Effector CD4-positive, alpha-beta T cell (primary cell): ENCODE data around the gene MAP4K4.

Experiments used
- DNase-seq: peaks from one replicate; pipeline ENCODE4 v3.0.0-alpha.2; 2020
- total RNA-seq: gene quantifications from one replicate; lab custom pipeline; 2026; lab: John Stamatoyannopoulos, UW

Gene MAP4K4
- 215 reads per million, percentile 93 among the genes with 10 or more reads in this experiment for total RNA-seq

- peak; percentile 69 for DNase-seq
Measured at GRCh38 chr2:101697124-101698013, at the start of gene MAP4K4. Gene MAP4K4 (plus strand): TSS chr2:101697707. CDS start chr2:101698081, 374 bp downstream.

DNA sequence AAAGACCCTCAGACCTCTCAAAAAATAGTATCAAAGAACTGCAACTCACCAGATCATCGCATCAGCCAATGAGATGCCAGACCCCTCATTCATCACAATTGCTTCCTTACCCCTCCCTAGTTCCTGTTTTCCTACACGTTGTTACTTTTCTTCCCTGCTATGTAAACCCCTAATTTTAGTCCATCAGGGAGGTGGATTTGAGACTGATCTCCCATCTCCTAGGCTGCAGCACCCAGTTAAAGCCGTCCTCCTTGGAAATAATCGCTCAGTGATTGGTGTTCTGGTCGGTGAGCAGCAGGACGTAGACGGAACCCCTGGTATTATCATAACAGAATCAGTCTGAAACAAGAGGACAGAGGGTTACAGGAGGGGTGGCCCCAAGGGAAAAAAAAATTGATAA, 44.0 kb upstream of the MAP4K4 start:
- DNase-seq: no peak

DNA sequence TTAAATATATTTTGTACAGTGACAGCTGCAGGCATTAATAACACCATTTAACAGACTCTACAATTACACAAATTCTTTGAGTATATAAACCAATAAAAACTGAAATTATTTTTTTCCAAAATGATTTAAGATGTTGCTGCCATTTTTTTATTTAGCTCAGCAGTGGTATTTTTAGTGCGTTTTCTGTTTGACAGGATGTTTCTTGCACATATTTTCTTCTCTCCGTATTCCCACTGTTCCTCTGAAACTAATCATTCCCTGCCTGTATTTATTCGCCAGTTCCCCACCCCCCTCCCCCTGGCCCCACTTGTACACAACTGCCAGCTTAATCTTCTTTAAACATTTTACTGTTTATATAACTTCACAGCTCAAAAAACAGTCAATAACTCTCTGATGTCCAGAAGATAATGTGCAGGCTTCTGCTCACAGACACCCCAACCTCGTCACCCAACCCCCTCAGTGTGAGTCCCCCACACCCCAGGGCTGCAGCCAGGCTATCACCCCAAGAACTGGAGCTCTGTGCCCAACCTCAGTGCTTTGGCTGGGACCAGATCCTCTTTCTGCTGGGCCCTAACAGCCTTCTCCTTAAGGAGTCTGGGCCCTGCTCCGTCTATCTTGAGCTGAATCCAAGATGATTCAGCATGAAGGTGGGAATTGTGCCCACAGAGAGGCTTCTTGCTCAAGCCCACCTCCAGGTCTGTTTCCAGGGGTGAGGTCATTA, 41.6 kb upstream of the MAP4K4 start:
- no peak for DNase-seq

DNA sequence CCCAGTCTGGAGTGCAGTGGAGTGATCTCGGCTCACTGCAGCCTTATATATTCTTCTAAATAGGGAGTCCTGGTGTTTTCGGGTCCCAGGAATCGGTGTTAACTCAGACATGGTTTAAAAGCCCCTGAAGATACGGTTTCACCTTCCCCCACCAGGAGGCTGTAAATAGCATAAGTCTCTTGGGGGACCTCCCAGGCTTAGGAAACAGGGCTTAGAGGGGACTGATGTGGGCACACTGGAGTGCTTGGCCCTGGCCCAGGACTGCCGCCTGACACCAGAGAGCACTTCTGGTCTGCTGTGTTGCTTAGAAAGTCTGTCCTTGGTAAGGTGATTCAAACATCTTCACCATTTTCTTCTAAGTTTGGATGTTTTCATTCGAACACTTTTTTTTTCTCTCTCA, 39.7 kb upstream of the MAP4K4 start:
- no peak for DNase-seq

- DNase-seq: no peak
Measured at GRCh38 chr2:101658387-101658786, 39.1 kb upstream of the MAP4K4 start.

GRCh38 chr2:101665312-101665711, 32.2 kb upstream of the MAP4K4 start:
- no peak for DNase-seq

DNA sequence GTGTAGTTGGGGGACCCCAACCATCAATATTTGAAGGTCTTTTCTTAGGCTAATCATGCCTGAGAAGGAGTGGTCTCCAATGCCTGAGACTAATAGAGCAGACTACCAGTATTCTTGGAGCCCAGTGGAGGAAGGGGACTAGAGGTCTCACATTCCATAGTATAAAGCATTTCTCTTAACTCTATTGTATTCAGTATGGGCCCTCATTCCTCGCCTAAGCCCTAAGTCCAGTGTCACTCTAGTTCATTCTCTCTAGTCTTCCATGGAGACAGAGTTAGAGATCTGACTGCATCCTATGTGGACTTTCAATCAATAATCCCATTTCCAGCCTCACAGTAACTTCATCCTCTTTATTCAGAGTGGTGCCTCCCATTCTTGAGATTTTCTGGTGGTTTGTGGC, 29.7 kb upstream of the MAP4K4 start:
- no peak for DNase-seq

DNA sequence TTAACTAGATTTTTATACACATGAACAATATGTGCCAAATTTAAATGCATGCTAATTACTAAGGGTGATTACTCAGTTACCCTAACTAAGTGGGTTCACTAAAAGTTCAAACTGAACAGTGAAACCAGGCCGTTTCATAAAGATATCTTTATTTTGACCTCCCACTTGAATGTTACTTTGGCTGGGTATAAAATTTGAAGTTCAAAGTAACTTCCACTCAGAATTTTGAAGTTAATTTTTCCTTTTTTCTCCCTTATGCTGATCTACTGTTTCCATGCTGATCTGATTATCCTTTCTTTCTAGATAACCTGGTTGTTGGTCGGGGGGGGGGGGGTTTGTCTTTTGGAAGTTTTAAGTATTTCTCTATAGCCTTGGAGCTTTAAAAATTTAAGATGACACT, 25.5 kb upstream of the MAP4K4 start:
- no peak for DNase-seq

GRCh38 chr2:101673920-101674319, 23.6 kb upstream of the MAP4K4 start:
- no peak for DNase-seq

GRCh38 chr2:101675512-101675911, 22.0 kb upstream of the MAP4K4 start:
- no peak for DNase-seq

DNA sequence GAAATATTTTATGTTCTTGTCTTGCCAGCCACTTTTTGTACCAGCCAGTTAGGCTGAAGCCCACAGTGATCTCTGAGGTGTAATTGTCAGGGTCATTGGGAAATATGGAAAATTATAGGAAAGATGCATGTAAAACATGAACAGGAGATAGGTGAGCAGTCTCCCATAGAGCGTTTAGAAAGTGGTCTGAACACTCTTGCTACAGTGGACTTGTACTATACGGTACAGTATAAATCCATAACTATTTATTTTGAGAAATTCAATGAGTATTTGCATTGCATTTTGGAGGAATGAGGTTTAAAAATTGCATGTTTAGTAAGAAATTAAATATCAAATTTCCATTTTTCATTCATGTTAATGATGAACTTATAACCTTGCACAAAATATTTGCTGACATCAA, 20.8 kb upstream of the MAP4K4 start:
- no peak for DNase-seq

DNA sequence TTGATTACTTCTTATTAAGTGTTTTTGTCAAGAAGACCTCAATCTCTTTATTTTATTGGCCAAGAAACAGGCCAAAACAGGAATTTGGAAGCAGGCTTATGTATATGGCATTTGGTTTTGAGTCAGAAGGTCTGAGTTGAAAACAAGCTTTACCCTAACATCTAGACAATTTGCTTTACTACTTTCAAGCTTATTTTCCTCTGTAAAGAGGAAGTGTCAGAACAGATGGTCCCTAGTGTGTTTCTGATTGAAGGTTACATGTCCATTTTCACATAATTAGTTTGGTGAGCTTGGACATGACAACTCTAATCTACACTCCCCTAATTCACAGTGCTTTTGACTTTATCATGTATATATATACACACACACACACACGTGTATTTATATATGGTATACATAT, 19.8 kb upstream of the MAP4K4 start:
- no peak for DNase-seq

DNA sequence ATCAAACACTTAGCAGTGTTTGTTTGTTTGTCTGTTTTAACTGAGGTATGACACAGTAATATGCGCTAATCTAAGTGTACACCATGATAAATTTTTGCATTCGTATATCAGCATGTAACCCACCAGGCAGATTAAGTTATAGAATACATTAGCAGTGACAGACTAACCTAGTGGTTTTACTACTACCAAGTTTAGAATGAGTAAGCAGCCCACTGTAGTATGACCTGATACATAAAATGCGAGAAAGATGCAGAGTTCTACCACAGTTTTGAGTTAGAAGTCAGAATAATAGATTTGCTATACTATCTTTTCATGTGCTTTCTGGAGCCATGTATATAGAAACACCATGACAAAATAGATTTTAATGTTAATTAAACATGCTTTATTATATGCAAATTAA, 19.1 kb upstream of the MAP4K4 start:
- no peak for DNase-seq

GRCh38 chr2:101679037-101679726, 18.3 kb upstream of the MAP4K4 start:
- DNase-seq: no peak

- DNase-seq: no peak
Measured at GRCh38 chr2:101679801-101680487, 17.6 kb upstream of the MAP4K4 start.

- no peak for DNase-seq
Measured at GRCh38 chr2:101682311-101682710, 15.2 kb upstream of the MAP4K4 start.

DNA sequence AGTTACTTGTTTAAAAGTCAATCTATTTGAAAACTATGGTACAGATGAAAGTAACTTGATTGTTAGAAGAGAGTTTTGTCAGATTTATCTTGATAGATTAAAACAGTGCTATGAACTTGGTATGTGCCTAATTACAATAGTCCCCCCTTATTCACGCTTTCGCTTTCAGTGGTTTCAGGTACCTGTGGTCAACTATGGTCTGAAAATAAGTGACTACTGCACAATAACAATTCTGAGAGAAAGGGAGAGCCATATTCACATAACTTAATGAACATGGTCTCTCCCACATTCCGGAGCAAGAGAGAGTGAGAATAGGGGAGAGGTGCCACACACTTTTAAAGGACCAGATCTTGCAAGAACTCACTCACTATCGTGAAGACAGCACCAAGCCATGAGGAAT, 13.2 kb upstream of the MAP4K4 start:
- no peak for DNase-seq

GRCh38 chr2:101688261-101688660, 9.2 kb upstream of the MAP4K4 start:
- DNase-seq: no peak

DNA sequence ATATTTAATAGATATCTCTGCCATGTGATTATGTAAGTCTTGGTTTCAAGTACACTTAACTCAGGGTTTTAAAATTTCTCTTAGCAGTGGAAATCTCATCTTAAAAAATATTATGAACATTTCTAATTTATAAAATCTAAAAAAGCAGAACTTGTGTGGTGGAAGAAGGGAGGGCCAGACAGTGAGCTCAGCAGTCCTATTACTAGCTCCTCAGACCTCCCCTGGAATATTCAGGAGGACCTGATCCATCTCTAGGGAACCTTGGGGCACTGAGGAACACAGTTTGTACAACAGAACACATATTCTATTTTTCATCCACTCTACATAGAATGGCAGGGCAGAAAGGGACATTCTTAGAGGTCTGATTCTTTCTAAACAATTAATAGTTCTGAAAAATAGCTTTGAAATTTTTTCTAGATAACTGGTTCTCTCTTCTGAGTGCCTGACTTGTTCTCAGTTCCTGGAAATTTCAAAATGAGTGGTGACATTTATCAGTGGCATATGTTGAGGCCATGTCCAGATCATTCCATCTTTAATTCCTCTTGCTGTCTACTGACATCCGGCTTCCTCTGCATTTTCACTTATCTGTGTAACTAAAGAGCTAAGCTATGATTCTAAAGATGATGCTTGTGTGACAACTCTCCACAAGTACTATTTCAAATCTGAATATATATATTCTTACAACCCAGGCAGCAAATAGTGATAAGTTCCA, 8.2 kb upstream of the MAP4K4 start:
- no peak for DNase-seq

GRCh38 chr2:101690547-101691152, 6.9 kb upstream of the MAP4K4 start:
- no peak for DNase-seq

DNA sequence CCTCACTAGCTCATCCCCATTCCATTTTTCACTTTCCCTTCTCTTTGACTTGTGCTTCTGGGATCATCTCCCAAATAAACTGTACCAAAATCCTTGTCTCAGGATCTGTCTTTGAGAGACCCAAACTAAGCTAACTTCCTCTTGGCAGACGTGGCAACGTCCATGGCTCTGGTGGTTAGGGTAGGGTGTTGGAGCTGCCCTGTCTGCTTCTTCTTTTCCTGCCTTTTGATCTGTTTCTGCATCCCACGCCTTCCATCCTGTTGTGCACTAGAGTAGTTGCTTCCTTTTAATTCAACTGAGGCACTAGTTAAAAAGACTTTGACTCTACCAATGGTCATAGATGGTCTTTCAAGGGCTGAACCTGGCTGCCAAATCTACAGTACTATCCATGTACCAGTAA, 5.5 kb upstream of the MAP4K4 start:
- DNase-seq: no peak

DNA sequence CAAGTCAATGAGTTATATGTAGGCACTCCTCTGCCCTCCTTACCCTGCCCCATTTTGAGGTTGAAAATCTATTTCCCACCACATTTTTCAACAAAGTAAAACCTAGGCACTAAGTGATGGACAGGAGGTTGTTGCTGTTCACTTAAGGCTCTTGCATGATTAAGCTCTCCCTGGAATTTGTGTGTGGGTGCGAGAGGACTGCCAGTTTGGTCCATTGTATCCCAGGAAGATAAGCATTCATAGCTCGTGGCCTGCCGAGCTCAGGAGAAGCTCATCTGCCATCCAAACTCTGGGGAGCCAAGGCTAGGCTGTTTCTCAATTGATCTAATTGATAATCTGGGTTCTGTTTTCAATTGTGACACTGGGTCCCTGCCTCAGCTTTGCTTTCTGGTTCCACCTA, 4.7 kb upstream of the MAP4K4 start:
- no peak for DNase-seq
